Endothelial cell of umbilical vein (primary cell): ENCODE data around the gene SIGLEC15. TPM values are rescaled to one million over a fixed set of nuclear protein-coding genes. Genes with fewer than 3 reads are reported as not detected.

Source experiments
- BruUV-seq: library from RNA; stranded (reverse); fragments of 400-500 nt; replicated peaks from 2 replicates; lab custom pipeline; 2021; lab: Mats Ljungman, UMichigan
- CTCF ChIA-PET: fragments of 300-600, 350-600 bp; sonication (Branson Sonifier 250); formaldehyde crosslinking; loops from one replicate; lab custom pipeline; 2021; ENCODE audit warnings: antibody characterized with exemption, inconsistent platforms; lab: Charles Lee
- POLR2A ChIA-PET: fragments of 300-600, 350-600 bp; sonication (Branson Sonifier 250); formaldehyde crosslinking; loops from one replicate; lab custom pipeline; 2021; ENCODE audit warnings: antibody characterized with exemption, inconsistent platforms; lab: Charles Lee
- DNase-seq: peaks from one replicate; pipeline ENCODE4 v3.0.0-alpha.2; 2011; ENCODE audit warnings: low read depth, low spot score
- FAIRE-seq: peaks from 2 replicates; lab custom pipeline; 2011; peaks lifted over from hg19 to GRCh38; lab: Jason Lieb, UNC
- H2AFZ ChIP-seq: 2 replicates; pipeline ENCODE4 v1.6.0; 2012; ENCODE audit warnings: low read depth, low read length, control low read depth, inconsistent platforms
- H3K27ac ChIP-seq: 2 replicates; pipeline ENCODE4 v1.5.1; 2011; ENCODE audit warnings: low read depth, mild to moderate bottlenecking, control low read depth, low read length, moderate library complexity; ENCODE audit not compliant: insufficient read depth
- H3K27me3 ChIP-seq, 2 experiments: 2 replicates each; pipeline versions ENCODE4 v1.6.0 to v1.6.1; 2011; ENCODE audit warnings: low read length in 2 of 2, mixed read lengths in 1 of 2; ENCODE audit not compliant: control insufficient read depth in 2 of 2, insufficient read depth in 2 of 2
- H3K36me3 ChIP-seq, 2 experiments: 2 replicates in 1 of 2; 3 replicates in 1 of 2; pipeline ENCODE4 v1.5.1; 2011; ENCODE audit warnings: low read length in 2 of 2, mild to moderate bottlenecking in 1 of 2, moderate library complexity in 1 of 2; ENCODE audit not compliant: control insufficient read depth in 2 of 2, insufficient read depth in 2 of 2; ENCODE audit errors: extremely low read depth in 1 of 2
- H3K4me1 ChIP-seq: 3 replicates; pipeline ENCODE4 v1.5.1; 2011; ENCODE audit warnings: mild to moderate bottlenecking, low read length; ENCODE audit not compliant: control insufficient read depth, insufficient read depth; ENCODE audit errors: extremely low read depth
- H3K4me2 ChIP-seq: 2 replicates; pipeline ENCODE4 v1.6.1; 2011; ENCODE audit warnings: low read length, control low read depth, mixed read lengths; ENCODE audit not compliant: insufficient read depth
- H3K4me3 ChIP-seq, 3 experiments: fragments of 200-600 bp in 1 of 3; sonication (generic), shearing (Covaris generic) in 1 of 3; replicated peaks in 1 of 3; 2 replicates each; pipeline ENCODE4 v1.5.1; 2011 to 2016; ENCODE audit warnings: control low read depth in 3 of 3, low read length in 3 of 3, mild to moderate bottlenecking in 2 of 3, inconsistent platforms in 1 of 3, low read depth in 1 of 3, moderate library complexity in 1 of 3; ENCODE audit not compliant: insufficient read depth in 1 of 3
- H3K79me2 ChIP-seq: 2 replicates; pipeline ENCODE4 v1.6.0; 2012; ENCODE audit warnings: low read length, inconsistent platforms; ENCODE audit not compliant: control insufficient read depth, insufficient read depth
- H3K9ac ChIP-seq: replicated peaks from 2 replicates; pipeline ENCODE3; 2011; ENCODE audit warnings: low read length, control low read depth; ENCODE audit not compliant: insufficient read depth; ENCODE audit errors: extremely low read depth
- H3K9me1 ChIP-seq: replicated peaks from 3 replicates; pipeline ENCODE4 v1.6.0; 2011; ENCODE audit warnings: mild to moderate bottlenecking, low read length; ENCODE audit not compliant: control insufficient read depth, insufficient read depth; ENCODE audit errors: extremely low read depth
- H3K9me3 ChIP-seq: replicated peaks from 2 replicates; pipeline ENCODE4 v1.5.1; 2012; ENCODE audit warnings: low read length, inconsistent platforms; ENCODE audit not compliant: control insufficient read depth, insufficient read depth
- H4K20me1 ChIP-seq: replicated peaks from 2 replicates; pipeline ENCODE3; 2011; ENCODE audit warnings: mild to moderate bottlenecking, low read length; ENCODE audit not compliant: control insufficient read depth, insufficient read depth; ENCODE audit errors: extremely low read depth
- CTCF ChIP-seq, 2 donors: IDR thresholded peaks; 1 replicate in 1 of 2; 2 replicates in 1 of 2; pipeline ENCODE4 v1.5.1; 2011; ENCODE audit warnings: low read length in 2 of 2, mild to moderate bottlenecking in 2 of 2, moderate library complexity in 2 of 2, control low read depth in 1 of 2, inconsistent platforms in 1 of 2, low read depth in 1 of 2; ENCODE audit not compliant: insufficient read depth in 1 of 2; ENCODE audit errors: extremely low read depth in 1 of 2
- EZH2 ChIP-seq: IDR thresholded peaks from 2 replicates; pipeline ENCODE4 v1.6.1; 2012; ENCODE audit warnings: borderline replicate concordance, low read depth, mild to moderate bottlenecking, moderate library complexity, low read length, inconsistent platforms; ENCODE audit not compliant: severe bottlenecking
- FOS ChIP-seq: IDR thresholded peaks from 2 replicates; pipeline ENCODE4 v1.6.1; 2011; ENCODE audit warnings: mild to moderate bottlenecking, low read length, moderate library complexity, borderline replicate concordance; ENCODE audit not compliant: insufficient read depth
- GATA2 ChIP-seq: IDR thresholded peaks from 2 replicates; pipeline ENCODE4 v1.7.0; 2011; ENCODE audit warnings: low read depth, mild to moderate bottlenecking, moderate library complexity, mixed read lengths, low read length; ENCODE audit not compliant: insufficient read length, insufficient read depth
- JUN ChIP-seq: IDR thresholded peaks from 2 replicates; pipeline ENCODE4 v1.6.1; 2011; ENCODE audit warnings: borderline replicate concordance, low read depth; ENCODE audit not compliant: insufficient read length, insufficient read depth
- MAX ChIP-seq: IDR thresholded peaks from 2 replicates; pipeline ENCODE4 v1.6.1; 2011; ENCODE audit not compliant: insufficient read depth, insufficient read length
- MYC ChIP-seq: IDR thresholded peaks from one replicate; pipeline ENCODE4 v1.6.1; 2011; ENCODE audit warnings: mild to moderate bottlenecking, low read depth, low read length
- POLR2A ChIP-seq: IDR thresholded peaks from 2 replicates; pipeline ENCODE4 v1.6.1; 2012; ENCODE audit warnings: low read depth, mild to moderate bottlenecking, control low read depth, low read length
- POLR2AphosphoS5 ChIP-seq: IDR thresholded peaks from 2 replicates; pipeline ENCODE4 v1.6.1; 2012; ENCODE audit warnings: low read depth, mild to moderate bottlenecking, control low read depth, low read length, moderate library complexity; ENCODE audit not compliant: insufficient read depth
- dilution Hi-C: fragments of 300-500 bp; cut with MboI; formaldehyde crosslinking; loops from one replicate; pipeline ENCODE4 v1.15.0; 2019; ENCODE audit warnings: low sequenced_read_pairs; ENCODE audit not compliant: extremely low pct_ligation_motif_present
- intact Hi-C: fragments of 100-400 bp; cut with micrococcal nuclease; formaldehyde crosslinking; loops from one replicate; pipeline ENCODE4 v1.10.0; 2022
- polyA plus RNA-seq, 4 experiments: library from polyadenylated mRNA; depleted of rRNA in 3 of 4; stranded (reverse) in 3 of 4; unstranded in 1 of 4; fragments of >200 nt; gene quantifications; 2 replicates each; pipeline versions ENCODE4 v1.2.1 to v1.2.3, GENCODE V29; 2011 to 2012; ENCODE audit warnings: missing spikeins in 1 of 4
- total RNA-seq: library from RNA; stranded (reverse); gene quantifications from 2 replicates; pipeline ENCODE4 v1.2.3, GENCODE V29; 2021

Gene SIGLEC15
- total and polyA plus RNA-seq, 2 donors (not counting 3 experiments of a cell fraction or from before 2014, with no cell fraction given) = not detected

- TF ChIP-seq FOS = no peak
- TF ChIP-seq MYC = no peak
- TF ChIP-seq MAX = no peak
- TF ChIP-seq GATA2 = no peak
- TF ChIP-seq EZH2 = no peak
- no peak for TF ChIP-seq POLR2AphosphoS5
- TF ChIP-seq JUN = no peak
- TF ChIP-seq POLR2A = no peak
- TF ChIP-seq CTCF (IDR thresholded peaks at IDR 0.05; ENCODE audit: extremely low read depth in 1 of 2, insufficient read depth in 1 of 2, low read depth in 1 of 2, low read length in 2 of 2) = no peak
- intact Hi-C loops = no loop called here
- no peaks in the 10 kb centered on the region for H3K4me1 ChIP-seq
- H3K4me2 ChIP-seq = no peak overlapping the region
- H3K36me3 ChIP-seq = no peaks in the 10 kb centered on the region
- peaks cover 4 to 11% of the 10 kb centered on the region in 2 experiments for H3K27me3 ChIP-seq
- H3K27ac ChIP-seq = no peak overlapping the region
- no peak overlapping the region for H3K4me3 ChIP-seq
- dilution Hi-C loops = no loop called here
- no peak for FAIRE-seq
- no peaks in the 10 kb centered on the region for H3K9me3 ChIP-seq
- H3K9ac ChIP-seq = no peak overlapping the region
- DNase-seq = no peak
- no peak overlapping the region for H2AFZ ChIP-seq
- H4K20me1 ChIP-seq = no peaks in the 10 kb centered on the region
- POLR2A ChIA-PET = interaction anchor here (1.6 kb wide), 1 partner anchor 12 kb away, joined by 3 read pairs; no protein-coding TSS in a partner anchor
- CTCF ChIA-PET = no interaction called here
- H3K9me1 ChIP-seq = no peaks in the 10 kb centered on the region
- no peaks in the 10 kb centered on the region for H3K79me2 ChIP-seq
- no TSS peak for BruUV-seq
Measured at GRCh38 chr18:45786941-45787340, 38.5 kb upstream of the SIGLEC15 start.
